ENCODE measurements around the gene CLDN24.

DNA sequence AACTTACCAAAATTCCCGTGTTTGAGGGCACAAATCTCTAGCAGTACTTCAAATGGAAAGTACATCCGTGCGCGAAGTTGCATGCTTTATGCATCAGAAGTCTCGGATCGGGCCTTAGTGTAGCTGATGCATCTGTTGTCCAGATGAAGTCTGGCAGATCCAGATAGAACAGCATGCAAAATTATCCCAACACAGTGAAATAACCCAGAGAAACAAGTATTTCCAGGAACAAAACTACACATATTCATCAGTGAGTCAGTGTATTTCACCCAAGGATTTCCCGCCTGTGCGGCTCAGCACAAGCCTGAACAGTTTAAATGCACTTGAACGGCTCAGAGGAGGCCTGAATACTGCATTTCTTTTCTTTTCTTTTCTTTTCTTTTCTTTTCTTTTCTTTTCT is 27.4 kb upstream of the CLDN24 start:
- TF ChIP-seq POLR2AphosphoS5 (IDR thresholded peaks at IDR 0.05) (no peak), POLR2A (IDR thresholded peaks at IDR 0.05) (no peak)
- TF ChIP-seq, protein P1, sequence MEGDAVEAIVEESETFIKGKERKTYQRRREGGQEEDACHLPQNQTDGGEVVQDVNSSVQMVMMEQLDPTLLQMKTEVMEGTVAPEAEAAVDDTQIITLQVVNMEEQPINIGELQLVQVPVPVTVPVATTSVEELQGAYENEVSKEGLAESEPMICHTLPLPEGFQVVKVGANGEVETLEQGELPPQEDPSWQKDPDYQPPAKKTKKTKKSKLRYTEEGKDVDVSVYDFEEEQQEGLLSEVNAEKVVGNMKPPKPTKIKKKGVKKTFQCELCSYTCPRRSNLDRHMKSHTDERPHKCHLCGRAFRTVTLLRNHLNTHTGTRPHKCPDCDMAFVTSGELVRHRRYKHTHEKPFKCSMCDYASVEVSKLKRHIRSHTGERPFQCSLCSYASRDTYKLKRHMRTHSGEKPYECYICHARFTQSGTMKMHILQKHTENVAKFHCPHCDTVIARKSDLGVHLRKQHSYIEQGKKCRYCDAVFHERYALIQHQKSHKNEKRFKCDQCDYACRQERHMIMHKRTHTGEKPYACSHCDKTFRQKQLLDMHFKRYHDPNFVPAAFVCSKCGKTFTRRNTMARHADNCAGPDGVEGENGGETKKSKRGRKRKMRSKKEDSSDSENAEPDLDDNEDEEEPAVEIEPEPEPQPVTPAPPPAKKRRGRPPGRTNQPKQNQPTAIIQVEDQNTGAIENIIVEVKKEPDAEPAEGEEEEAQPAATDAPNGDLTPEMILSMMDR (IDR thresholded peaks at IDR 0.05): no peak
